Endometrium (tissue), 2 donors: ENCODE data around the gene AXDND1.
"Not testable (repeated sequence)": the region's sequence is repeated elsewhere in the genome, so short reads cannot be mapped to it uniquely, and the experiment has no call there.

Source experiments
- FAIRE-seq: peaks from 2 replicates; lab custom pipeline; 2012; peaks lifted over from hg19 to GRCh38; lab: Jason Lieb, UNC
- donor health status: control.
- donor health status: control.

The AXDND1 gene

DNA sequence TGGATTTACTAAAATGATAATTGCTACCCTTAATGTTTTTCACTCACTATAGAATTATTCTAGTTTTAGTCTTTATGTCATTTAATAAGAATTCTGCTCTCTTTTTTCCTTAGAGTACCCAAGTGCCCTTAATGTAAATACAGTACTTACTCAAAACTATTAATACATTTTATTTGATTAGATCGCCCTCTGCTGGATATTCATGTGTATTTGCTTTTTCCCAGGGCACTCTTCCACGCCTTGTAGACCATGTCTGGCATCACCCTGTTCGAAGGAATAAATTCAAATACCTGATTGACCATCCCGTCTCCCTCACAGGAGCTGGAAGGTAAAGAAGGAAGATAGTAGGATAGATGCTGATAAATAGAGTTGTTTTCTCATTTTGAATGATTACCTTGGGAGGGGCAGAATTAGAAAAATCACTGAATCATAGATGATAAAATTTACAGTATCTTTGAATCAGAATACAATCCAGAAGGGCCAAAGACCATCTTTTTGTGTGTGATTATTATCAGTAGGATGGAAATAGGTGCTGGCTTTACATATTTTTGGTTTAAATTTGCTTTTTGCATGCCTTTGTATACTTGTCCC lies 4.1 kb downstream of the AXDND1 start:
- FAIRE-seq = peak; percentile 86

DNA sequence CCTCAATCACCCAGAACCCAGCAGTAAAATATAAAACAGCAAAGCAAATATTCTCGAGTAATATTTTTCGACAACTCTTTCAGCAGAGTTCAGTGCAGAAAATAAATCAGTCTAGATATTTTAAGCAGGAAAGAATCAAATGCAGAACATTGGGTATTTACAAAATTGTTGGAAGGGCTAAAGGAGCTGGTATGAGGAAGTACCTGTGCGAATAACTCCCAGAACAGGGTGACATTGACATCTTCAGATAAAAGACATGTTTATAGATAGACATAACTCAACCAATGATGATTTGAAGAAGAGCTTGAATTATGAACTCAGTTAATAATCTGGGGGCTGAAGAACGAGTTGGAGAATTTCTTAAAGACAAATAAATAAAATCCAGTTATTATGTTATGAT lies 6.4 kb downstream of the AXDND1 start:
- FAIRE-seq = peak; percentile 37

DNA sequence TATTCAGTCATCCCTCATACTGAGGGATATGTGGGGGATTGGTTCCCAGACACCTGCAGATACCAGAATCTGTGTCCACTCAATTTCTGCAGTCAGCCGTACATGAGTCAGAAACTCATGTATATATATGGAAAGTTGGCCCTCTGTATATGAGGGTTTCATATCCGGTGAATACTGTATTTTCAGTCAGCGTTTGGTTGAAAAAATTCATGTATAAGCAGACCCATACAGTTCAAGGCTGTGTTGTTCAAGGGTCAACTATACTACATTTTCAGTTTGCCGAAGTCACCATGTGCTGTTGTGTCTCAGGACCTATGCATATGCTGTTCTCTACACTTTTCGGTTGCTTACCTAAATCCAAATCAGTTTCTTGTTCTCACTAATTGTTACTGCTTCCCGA lies 10.5 kb downstream of the AXDND1 start:
- FAIRE-seq = no peak

DNA sequence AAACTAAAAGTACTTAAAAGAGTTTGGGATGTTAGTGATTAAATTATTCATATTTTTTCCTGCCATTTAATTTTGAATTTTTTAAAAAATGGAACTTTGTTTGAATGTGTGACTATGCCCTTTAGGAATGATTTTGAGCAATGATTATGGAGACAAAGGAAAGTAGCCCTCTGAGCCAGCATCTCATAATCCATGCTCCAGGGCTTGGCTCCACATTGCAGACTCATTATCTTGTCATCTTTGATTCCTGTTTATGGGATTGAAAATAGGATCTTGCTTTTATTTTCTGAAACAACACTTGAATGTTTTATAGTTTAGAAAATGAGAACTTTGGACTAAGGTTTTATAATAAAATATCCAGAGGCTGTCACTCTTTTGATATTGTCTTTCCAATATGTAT lies 14.5 kb downstream of the AXDND1 start:
- FAIRE-seq = no peak

DNA sequence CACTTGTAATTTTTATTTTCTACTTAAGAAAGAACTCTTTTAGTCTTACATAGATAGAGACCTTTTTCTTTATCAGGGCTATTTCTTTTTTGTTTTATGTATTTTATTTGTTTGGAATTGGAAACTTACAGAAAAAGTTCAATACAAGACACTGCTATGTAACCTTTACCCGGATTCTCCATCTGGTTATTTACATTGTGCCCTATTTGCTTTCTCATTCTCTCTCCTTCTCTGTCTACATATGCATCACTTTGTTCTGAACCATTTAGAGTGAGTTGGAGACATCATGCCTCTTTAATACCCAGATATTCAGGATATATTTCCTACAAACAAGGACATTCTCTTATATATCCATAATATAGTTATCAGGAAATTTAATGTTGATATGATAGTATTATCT lies 18.3 kb downstream of the AXDND1 start:
- no peak for FAIRE-seq

DNA sequence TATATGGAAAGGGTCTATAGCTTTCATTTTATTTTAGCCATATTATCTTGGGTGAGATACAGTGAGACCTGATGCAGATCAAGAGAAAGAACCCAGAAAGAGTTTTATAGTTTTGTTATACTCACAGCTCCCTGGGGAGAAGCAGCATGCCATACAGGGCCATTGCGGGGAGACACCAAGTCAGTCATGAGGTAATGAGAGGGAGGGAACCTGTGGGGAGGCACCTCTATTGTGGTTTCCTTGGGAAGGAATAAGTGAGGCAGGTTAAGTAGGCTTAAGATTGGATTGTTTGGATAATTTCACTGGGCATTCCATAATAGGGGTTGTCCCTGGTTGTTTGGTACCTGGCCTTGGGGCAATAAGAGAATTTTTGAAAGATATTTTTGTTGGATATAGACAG lies 19.7 kb downstream of the AXDND1 start:
- FAIRE-seq = no peak

DNA sequence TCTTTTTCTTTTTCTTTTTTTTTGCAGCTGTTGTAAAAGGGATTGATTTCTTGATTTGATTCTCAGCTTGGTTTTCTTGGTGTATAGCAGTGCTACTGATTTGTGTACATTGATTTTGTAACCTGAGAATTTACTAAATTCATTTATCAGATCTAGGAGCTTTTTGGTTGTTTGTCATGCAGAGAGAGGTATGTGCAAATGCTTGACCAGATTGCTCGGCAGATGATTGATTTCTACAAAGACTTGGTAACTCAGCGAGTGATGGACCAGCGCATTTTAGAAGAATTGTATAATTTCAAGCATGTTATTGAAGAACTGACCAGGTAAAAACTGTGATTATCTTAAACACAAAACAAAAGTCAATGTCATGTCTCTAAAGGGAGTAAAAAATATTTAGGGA lies 27.9 kb downstream of the AXDND1 start:
- FAIRE-seq = no peak

DNA sequence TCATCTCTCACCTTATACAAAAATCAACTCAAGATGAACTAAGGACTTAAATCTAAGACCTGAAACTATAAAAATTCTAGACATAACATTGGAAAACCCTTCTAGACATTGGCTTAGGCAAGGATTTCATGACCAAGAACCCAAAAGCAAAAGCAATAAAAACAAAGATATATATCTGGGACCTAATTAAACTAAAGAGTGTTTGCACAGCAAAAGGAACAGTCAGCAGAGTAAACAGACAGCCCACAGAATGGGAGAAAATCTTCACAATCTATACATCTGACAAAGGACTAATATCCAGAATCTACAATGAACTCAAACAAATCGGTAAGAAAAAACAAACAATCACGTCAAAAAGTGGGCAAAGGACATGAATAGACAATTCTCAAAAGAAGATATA lies 33.6 kb downstream of the AXDND1 start:
- FAIRE-seq = not testable (repeated sequence)

DNA sequence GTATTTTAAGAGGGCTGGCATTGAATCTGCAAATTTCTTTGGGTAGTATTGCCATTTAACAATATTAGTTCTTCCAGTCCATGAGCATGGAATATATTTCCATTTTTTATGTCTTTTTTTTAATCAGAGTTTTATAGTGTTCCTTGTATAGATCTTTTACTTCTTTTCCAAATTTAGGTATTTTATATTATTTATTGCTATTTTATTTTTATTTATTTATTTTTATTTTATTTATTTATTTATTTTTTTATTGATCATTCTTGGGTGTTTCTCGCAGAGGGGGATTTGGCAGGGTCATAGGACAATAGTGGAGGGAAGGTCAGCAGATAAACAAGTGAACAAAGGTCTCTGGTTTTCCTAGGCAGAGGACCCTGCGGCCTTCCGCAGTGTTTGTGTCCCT lies 52.0 kb downstream of the AXDND1 start:
- not testable (repeated sequence) for FAIRE-seq

DNA sequence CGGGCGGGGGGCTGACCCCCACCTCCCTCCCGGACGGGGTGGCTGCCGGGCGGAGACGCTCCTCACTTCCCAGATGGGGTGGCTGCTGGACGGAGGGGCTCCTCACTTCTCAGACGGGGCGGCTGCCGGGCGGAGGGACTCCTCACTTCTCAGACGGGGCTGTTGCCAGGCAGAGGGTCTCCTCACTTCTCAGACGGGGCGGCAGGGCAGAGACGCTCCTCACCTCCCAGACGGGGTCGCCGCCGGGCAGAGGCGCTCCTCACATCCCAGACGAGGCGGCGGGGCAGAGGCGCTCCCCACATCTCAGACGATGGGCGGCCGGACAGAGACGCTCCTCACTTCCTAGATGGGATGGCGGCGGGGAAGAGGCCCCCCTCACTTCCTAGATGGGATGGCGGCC lies 52.9 kb downstream of the AXDND1 start:
- FAIRE-seq = not testable (repeated sequence)

DNA sequence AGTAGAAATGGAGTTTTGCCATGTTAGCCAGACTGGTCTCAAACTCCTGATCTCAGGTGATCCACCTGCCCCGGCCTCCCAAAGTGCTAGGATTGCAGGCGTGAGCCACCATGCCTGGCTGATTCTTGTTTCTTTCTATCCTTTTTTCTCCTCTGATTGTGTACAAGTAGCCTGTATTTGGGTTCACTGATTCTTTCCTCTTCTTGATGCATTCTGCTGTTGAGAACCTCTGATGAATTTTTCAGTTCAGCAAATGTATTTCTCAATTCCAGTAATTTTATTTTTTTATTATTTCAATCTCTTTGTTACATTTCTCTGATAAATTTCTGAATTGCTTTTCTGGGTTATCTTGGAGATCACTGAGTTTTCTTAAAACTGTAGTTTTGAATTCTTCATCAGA lies 58.8 kb downstream of the AXDND1 start:
- no peak for FAIRE-seq

DNA sequence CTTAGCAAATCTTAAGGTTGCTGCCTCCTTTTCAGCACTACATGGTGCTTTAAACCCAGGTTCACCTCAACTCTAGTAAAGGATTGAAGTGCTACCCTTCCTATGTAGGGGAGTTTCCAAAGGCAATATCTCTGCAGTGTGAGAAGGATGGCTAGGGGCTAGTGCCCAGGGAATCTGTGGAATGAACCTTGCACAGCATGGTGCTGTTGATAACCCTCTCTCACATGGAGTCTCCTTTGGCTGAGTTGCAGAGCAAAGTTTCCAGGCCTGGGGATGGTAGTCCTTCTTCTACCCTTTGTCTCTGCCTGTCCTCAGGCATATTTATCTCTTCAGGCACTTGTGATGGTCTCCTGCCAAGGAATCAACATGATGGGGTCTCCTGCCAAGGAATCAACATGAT lies 59.4 kb downstream of the AXDND1 start:
- no peak for FAIRE-seq

DNA sequence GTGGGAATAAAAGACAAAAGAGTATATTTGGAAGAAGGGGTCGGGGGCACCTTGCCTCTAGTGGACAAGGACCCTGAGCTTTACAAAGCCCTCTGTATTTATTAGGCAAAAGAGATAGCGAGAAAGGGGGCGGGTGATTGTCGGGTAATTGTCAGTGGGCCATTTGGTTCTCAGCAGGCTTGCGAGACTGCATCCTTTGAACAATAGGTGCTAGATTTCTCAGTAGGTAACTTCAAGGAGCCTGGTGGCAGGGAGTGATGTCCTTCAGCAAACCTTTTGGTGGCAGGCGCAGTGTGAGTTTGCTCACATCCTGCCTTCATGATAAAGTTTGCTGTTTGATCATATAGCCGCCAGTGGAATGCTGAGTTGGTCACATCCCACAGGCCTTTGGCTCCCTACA lies 71.4 kb downstream of the AXDND1 start:
- FAIRE-seq = no peak

DNA sequence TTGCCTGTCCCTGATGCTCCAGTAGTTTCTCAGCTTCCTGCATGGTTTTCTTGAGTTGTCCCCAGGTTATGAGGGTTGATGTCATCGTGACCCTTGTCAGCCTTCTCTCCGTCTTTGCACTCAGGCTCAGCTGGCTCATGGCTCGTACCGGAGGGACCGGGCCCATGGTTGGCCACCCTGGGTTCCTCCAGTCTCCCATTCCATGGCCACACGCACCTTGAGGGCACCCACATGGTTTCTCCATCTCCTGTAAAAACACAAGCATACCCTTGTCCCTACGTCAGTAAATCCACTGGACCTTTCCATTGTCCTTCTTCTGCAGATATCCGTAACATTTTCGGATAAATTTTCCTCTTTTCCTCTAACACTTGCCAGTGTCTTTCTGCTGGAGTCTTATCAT lies 73.9 kb downstream of the AXDND1 start:
- not testable (repeated sequence) for FAIRE-seq

DNA sequence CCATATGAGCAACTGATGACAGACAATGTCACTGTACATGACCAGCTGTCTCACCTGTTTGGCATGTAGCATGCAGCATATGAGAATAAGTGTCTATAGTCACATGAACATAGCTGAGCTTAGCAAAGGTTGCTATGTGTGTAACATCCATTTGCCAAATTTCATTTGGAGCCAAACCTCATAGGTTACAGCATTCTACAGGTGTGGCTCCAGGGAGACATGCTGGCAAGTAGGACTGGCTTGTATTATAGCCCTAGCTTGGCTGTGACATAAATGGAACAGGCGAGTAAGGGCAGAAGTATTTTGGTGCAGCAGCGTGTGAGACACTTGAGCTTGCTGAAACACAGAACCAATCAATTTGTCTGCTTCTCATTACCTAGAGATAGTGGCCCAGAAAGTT lies 74.5 kb downstream of the AXDND1 start:
- not testable (repeated sequence) for FAIRE-seq

DNA sequence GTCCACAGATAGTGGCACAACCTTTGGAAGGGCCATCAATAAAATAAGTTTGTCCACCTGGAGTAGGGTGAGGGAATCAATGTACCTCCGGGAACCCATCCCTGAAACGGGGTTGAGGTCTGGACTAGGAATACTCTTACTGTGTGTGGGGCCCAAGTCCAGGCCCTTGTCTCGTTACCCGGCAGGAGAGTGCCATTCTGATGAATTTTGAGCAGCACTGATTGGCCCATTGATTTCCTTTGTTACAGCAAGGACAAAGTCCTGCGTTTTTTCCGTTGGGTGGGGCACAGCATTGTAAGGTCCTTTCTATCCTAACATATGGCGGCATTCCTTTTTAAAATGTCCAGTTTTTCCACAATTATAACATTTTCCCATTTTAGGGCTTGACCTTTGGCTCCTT lies 75.2 kb downstream of the AXDND1 start:
- FAIRE-seq = no peak

DNA sequence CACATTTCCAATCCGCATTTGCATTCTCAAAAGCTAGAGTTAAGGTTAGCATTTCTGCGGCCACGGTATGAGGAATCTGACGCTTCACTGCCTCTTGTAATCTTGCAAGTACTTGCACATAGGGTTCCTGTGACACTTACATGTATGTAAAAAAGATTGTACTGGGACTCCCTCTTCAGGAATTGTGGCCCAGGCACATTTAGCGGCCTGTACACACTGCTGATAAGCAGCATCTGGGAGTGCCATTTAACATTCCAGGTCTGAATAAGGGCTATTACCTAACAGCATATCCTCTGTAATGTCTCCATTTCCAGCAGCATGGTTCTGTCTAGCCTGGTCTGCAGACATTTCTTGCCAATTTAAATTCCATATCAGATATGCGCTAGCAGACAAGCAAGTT lies 75.7 kb downstream of the AXDND1 start:
- no peak for FAIRE-seq

DNA sequence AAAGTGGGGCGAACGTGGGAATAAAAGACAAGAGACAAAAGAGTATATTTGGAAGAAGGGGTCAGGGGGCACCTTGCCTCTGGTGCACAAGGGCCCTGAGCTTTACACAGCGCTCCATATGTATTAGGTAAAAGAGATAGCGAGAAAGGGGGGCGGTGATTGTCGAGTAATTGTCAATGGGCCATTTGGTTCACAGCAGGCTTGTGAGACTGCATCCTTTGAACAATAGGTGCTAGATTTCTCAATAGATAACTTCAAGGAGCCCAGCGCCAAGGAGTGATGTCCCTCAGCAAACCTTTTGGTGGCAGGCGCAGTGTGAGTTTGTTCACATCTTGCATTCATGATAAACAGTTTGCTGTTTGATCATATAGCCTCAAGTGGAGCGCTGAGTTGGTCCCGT lies 77.1 kb downstream of the AXDND1 start:
- not testable (repeated sequence) for FAIRE-seq

DNA sequence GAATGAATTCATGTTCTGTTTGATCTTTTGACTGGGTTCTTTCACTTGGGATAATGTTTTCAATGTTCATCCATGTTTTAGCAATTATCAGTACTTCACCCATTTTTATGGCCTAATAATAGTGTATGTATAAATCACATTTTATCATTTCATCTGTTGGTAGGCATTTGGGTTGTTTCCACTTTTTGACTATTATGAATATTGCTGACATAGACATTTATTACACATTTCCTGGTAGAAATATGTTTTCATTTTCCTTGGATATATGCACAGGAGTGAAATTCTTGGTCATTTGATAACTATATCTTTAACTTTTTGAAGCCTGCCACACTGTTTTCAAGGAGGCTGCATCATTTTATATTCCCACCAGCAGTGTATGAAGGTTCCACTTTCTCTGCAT lies 79.8 kb downstream of the AXDND1 start:
- no peak for FAIRE-seq

DNA sequence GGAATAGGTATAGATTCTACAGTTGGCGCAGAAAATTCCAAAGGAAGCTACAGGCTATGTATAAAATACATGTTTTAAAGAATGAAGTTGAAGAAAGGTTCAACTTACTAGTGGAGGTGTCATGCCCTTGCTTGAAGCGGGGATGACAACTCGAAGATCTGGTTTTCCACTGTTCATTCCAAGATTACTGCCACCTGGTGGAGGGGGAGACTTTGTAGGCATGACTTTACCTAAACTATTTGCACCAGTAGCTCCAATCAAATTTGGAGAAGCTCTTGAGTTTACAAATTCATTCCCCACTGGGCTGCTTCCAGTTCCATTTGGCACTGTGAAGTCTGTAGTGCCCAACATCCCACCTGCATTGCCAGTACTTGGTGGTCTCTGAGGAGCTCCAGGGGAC lies 81.7 kb downstream of the AXDND1 start:
- no peak for FAIRE-seq

DNA sequence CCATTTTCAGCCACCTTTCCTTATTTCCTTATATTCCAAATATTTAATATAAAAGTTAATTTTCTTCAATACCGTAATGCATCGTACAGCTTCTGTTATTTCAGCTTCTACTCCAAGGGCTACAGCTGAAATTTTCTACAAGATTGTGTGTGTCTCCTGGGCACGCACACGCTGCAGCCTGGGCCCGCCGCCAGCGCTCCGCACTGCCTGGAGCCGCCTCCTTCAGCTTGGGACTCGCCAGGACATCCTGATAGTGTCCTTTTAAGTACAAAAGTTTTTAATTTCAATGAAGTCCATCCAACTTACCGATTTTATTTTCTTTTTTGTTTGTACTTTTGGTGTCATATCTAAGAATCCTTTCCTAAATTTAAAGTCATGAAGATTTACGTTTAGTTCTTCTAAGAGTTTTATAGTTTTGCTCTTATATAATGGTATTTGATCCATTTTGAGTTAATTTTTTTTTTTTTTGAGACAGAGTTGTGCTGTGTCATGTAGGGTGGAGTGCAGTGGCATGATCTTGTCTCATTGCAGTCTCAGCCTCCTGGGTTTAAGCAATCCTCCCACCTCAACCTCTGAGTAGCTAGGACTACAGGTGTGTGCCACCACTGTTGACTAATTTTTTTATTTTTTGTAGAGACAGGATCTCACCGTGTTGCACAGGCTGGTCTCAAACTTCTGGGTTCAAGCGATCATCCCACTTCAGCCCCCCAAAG lies 82.8 kb downstream of the AXDND1 start:
- FAIRE-seq = no peak

DNA sequence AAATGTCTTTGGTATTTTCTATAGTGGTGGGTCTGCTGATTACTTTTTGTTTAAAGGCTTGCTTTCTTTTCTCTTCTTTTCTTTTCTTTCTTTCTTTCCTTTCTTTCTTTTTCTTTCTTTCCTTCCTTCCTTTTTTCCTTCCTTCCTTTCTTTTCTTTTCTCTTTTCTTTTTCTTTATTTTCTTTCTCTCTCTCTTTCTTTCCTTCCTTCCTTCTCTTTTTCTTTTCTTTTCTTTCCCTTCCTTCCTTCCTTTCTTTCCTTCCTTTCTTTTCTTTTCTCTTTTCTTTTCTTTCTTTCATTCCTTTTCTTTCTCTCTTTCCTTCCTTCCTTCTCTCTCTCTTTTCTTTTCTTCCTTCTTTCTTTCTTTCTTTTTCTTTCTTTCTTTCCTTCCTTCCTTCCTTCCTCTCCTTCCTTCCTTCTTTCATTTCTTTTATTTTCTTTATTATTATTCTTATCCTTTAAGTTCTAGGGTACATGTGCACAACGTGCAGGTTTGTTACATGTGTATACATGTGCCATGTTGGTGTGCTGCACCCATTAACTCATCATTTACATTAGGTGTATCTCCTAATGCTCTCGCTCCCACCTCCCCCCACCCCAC lies 93.9 kb downstream of the AXDND1 start:
- not testable (repeated sequence) for FAIRE-seq

DNA sequence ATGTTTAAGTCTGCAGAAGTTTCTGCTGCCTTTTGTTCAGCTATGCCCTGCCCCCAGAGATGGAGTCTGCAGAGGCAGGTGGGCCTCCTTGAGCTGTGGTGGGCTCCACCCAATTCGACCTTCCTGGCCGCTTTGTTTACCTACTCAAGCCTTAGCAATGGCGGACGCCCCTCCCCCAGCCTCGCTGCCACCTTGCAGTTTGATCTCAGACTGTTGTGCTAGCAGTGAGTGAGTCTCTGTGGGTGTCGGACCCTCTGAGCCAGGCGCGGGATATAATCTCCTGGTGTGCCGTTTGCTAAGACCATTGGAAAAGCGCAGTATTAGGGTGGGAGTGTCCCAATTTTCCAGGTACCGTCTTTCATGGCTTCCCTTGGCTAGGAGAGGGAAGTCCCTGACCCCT lies 99.9 kb downstream of the AXDND1 start:
- FAIRE-seq = not testable (repeated sequence)

DNA sequence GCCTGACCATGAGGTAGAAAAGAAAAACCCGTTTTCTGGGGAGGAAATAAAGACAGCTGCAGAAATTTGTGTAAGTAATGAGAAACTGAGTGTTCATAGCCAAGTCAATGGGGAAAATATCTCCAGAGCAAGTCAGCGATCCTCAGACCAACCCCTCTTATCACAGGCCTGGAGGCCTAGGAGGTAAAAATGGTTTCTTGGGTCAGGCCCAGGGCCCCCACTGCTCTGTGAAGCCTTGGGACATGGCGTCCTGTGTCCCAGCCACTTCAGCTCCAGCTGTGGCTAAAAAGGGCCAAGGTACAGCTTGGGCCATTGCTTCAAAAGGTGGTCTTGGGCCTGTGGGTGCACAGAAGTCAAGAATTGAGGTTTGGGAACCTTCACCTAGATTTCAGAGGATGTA lies 108.9 kb downstream of the AXDND1 start:
- no peak for FAIRE-seq
